Endothelial cell of umbilical vein (primary cell): ENCODE data around the gene PRDM16. TPM values are rescaled to one million over a fixed set of nuclear protein-coding genes. Genes with fewer than 3 reads are reported as not detected.

Experiments
- BruUV-seq: library from RNA; stranded (reverse); fragments of 400-500 nt; replicated peaks from 2 replicates; lab custom pipeline; 2021; lab: Mats Ljungman, UMichigan
- CTCF ChIA-PET: fragments of 300-600, 350-600 bp; sonication (Branson Sonifier 250); formaldehyde crosslinking; loops from one replicate; lab custom pipeline; 2021; ENCODE audit warnings: antibody characterized with exemption, inconsistent platforms; lab: Charles Lee
- POLR2A ChIA-PET: fragments of 300-600, 350-600 bp; sonication (Branson Sonifier 250); formaldehyde crosslinking; loops from one replicate; lab custom pipeline; 2021; ENCODE audit warnings: antibody characterized with exemption, inconsistent platforms; lab: Charles Lee
- DNase-seq: peaks from one replicate; pipeline ENCODE4 v3.0.0-alpha.2; 2011; ENCODE audit warnings: low read depth, low spot score
- FAIRE-seq: peaks from 2 replicates; lab custom pipeline; 2011; peaks lifted over from hg19 to GRCh38; lab: Jason Lieb, UNC
- H2AFZ ChIP-seq: 2 replicates; pipeline ENCODE4 v1.6.0; 2012; ENCODE audit warnings: low read depth, low read length, control low read depth, inconsistent platforms
- H3K27ac ChIP-seq: 2 replicates; pipeline ENCODE4 v1.5.1; 2011; ENCODE audit warnings: low read depth, mild to moderate bottlenecking, control low read depth, low read length, moderate library complexity; ENCODE audit not compliant: insufficient read depth
- H3K27me3 ChIP-seq, 2 experiments: 2 replicates each; pipeline versions ENCODE4 v1.6.0 to v1.6.1; 2011; ENCODE audit warnings: low read length in 2 of 2, mixed read lengths in 1 of 2; ENCODE audit not compliant: control insufficient read depth in 2 of 2, insufficient read depth in 2 of 2
- H3K36me3 ChIP-seq, 2 experiments: 2 replicates in 1 of 2; 3 replicates in 1 of 2; pipeline ENCODE4 v1.5.1; 2011; ENCODE audit warnings: low read length in 2 of 2, mild to moderate bottlenecking in 1 of 2, moderate library complexity in 1 of 2; ENCODE audit not compliant: control insufficient read depth in 2 of 2, insufficient read depth in 2 of 2; ENCODE audit errors: extremely low read depth in 1 of 2
- H3K4me1 ChIP-seq: 3 replicates; pipeline ENCODE4 v1.5.1; 2011; ENCODE audit warnings: mild to moderate bottlenecking, low read length; ENCODE audit not compliant: control insufficient read depth, insufficient read depth; ENCODE audit errors: extremely low read depth
- H3K4me2 ChIP-seq: 2 replicates; pipeline ENCODE4 v1.6.1; 2011; ENCODE audit warnings: low read length, control low read depth, mixed read lengths; ENCODE audit not compliant: insufficient read depth
- H3K4me3 ChIP-seq, 3 experiments: fragments of 200-600 bp in 1 of 3; sonication (generic), shearing (Covaris generic) in 1 of 3; replicated peaks in 1 of 3; 2 replicates each; pipeline ENCODE4 v1.5.1; 2011 to 2016; ENCODE audit warnings: control low read depth in 3 of 3, low read length in 3 of 3, mild to moderate bottlenecking in 2 of 3, inconsistent platforms in 1 of 3, low read depth in 1 of 3, moderate library complexity in 1 of 3; ENCODE audit not compliant: insufficient read depth in 1 of 3
- H3K79me2 ChIP-seq: 2 replicates; pipeline ENCODE4 v1.6.0; 2012; ENCODE audit warnings: low read length, inconsistent platforms; ENCODE audit not compliant: control insufficient read depth, insufficient read depth
- H3K9ac ChIP-seq: replicated peaks from 2 replicates; pipeline ENCODE3; 2011; ENCODE audit warnings: low read length, control low read depth; ENCODE audit not compliant: insufficient read depth; ENCODE audit errors: extremely low read depth
- H3K9me1 ChIP-seq: replicated peaks from 3 replicates; pipeline ENCODE4 v1.6.0; 2011; ENCODE audit warnings: mild to moderate bottlenecking, low read length; ENCODE audit not compliant: control insufficient read depth, insufficient read depth; ENCODE audit errors: extremely low read depth
- H3K9me3 ChIP-seq: replicated peaks from 2 replicates; pipeline ENCODE4 v1.5.1; 2012; ENCODE audit warnings: low read length, inconsistent platforms; ENCODE audit not compliant: control insufficient read depth, insufficient read depth
- H4K20me1 ChIP-seq: replicated peaks from 2 replicates; pipeline ENCODE3; 2011; ENCODE audit warnings: mild to moderate bottlenecking, low read length; ENCODE audit not compliant: control insufficient read depth, insufficient read depth; ENCODE audit errors: extremely low read depth
- EZH2 ChIP-seq: IDR thresholded peaks from 2 replicates; pipeline ENCODE4 v1.6.1; 2012; ENCODE audit warnings: borderline replicate concordance, low read depth, mild to moderate bottlenecking, moderate library complexity, low read length, inconsistent platforms; ENCODE audit not compliant: severe bottlenecking
- FOS ChIP-seq: IDR thresholded peaks from 2 replicates; pipeline ENCODE4 v1.6.1; 2011; ENCODE audit warnings: mild to moderate bottlenecking, low read length, moderate library complexity, borderline replicate concordance; ENCODE audit not compliant: insufficient read depth
- GATA2 ChIP-seq: IDR thresholded peaks from 2 replicates; pipeline ENCODE4 v1.7.0; 2011; ENCODE audit warnings: low read depth, mild to moderate bottlenecking, moderate library complexity, mixed read lengths, low read length; ENCODE audit not compliant: insufficient read length, insufficient read depth
- JUN ChIP-seq: IDR thresholded peaks from 2 replicates; pipeline ENCODE4 v1.6.1; 2011; ENCODE audit warnings: borderline replicate concordance, low read depth; ENCODE audit not compliant: insufficient read length, insufficient read depth
- MYC ChIP-seq: IDR thresholded peaks from one replicate; pipeline ENCODE4 v1.6.1; 2011; ENCODE audit warnings: mild to moderate bottlenecking, low read depth, low read length
- POLR2A ChIP-seq: IDR thresholded peaks from 2 replicates; pipeline ENCODE4 v1.6.1; 2012; ENCODE audit warnings: low read depth, mild to moderate bottlenecking, control low read depth, low read length
- POLR2AphosphoS5 ChIP-seq: IDR thresholded peaks from 2 replicates; pipeline ENCODE4 v1.6.1; 2012; ENCODE audit warnings: low read depth, mild to moderate bottlenecking, control low read depth, low read length, moderate library complexity; ENCODE audit not compliant: insufficient read depth
- dilution Hi-C: fragments of 300-500 bp; cut with MboI; formaldehyde crosslinking; loops from one replicate; pipeline ENCODE4 v1.15.0; 2019; ENCODE audit warnings: low sequenced_read_pairs; ENCODE audit not compliant: extremely low pct_ligation_motif_present
- intact Hi-C: fragments of 100-400 bp; cut with micrococcal nuclease; formaldehyde crosslinking; loops from one replicate; pipeline ENCODE4 v1.10.0; 2022
- polyA plus RNA-seq, 4 experiments: library from polyadenylated mRNA; depleted of rRNA in 3 of 4; stranded (reverse) in 3 of 4; unstranded in 1 of 4; fragments of >200 nt; gene quantifications; 2 replicates each; pipeline versions ENCODE4 v1.2.1 to v1.2.3, GENCODE V29; 2011 to 2012; ENCODE audit warnings: missing spikeins in 1 of 4
- total RNA-seq: library from RNA; stranded (reverse); gene quantifications from 2 replicates; pipeline ENCODE4 v1.2.3, GENCODE V29; 2021
- TF ChIP-seq, protein P1 (sequence below), 2 donors: IDR thresholded peaks; 1 replicate in 1 of 2; 2 replicates in 1 of 2; pipeline ENCODE4 v1.5.1; 2011; ENCODE audit warnings: low read length in 2 of 2, mild to moderate bottlenecking in 2 of 2, moderate library complexity in 2 of 2, control low read depth in 1 of 2, inconsistent platforms in 1 of 2, low read depth in 1 of 2; ENCODE audit not compliant: insufficient read depth in 1 of 2; ENCODE audit errors: extremely low read depth in 1 of 2
- TF ChIP-seq, protein P2 (sequence below): IDR thresholded peaks from 2 replicates; pipeline ENCODE4 v1.6.1; 2011; ENCODE audit not compliant: insufficient read depth, insufficient read length

Gene PRDM16
- total and polyA plus RNA-seq, 2 donors (not counting 3 experiments of a cell fraction or from before 2014, with no cell fraction given) = not detected

DNA sequence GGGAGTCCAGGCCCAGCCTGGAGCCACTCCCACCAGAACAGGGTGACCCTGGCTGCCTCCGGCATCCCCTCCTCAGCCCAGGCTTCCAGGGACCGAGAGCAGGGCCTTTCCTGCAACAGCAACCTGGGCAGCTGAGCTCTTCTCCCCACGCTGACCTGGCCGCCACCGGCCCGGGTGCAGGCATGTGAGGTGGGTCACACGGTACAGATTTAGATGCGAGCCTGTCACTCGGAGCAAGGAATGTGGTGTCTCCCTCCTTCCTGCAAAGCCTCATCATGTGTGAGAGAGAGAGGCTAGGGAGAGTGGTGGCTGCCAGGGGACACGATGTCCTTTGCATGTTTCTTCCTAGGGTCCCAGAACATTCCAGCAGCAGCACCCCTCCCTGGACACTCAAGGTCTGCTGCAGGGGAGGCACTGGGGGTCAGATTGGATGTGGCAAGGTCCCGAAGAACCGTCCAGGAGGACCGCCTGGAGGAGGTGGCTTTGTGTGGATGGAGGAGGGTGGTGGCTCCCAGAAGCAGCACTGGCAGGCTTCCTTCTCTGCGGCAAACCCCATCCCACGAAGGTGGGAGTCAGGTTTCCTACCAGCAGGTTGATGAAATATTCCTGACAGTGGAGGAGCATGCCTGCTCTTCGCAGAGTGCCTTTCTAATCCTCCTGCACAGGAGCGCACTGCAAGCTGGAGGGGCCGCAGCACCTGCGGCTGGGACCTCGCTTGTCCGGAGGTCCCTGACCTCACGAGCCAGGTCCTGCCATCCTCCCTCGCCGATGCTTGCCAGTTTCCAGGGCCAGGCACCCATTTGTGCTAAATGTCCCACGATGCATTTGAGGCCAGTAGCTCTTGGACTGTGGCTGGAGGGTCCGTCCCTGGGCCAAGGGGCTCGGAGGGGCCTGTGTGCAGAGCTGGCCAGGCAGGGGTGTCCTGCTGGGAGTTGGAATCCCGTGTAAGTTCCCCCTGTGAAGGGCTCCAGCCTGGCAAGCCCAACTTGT lies 68.4 kb downstream of the PRDM16 start:
- H3K4me3 ChIP-seq = no peak overlapping the region
- ChIA-PET CTCF (no interaction called here), POLR2A (no interaction called here)
- H3K9me3 ChIP-seq = no peaks in the 10 kb centered on the region
- no peaks in the 10 kb centered on the region for H4K20me1 ChIP-seq
- dilution Hi-C loops (no loop called here), intact Hi-C loops (no loop called here)
- TF ChIP-seq POLR2AphosphoS5 (no peak), FOS (no peak), MYC (no peak), GATA2 (no peak), JUN (no peak)
- DNase-seq = no peak
- H3K9me1 ChIP-seq = no peaks in the 10 kb centered on the region
- H2AFZ ChIP-seq = no peak overlapping the region
- BruUV-seq = no TSS peak
- no peak overlapping the region for H3K27ac ChIP-seq
- no peak overlapping the region for H3K9ac ChIP-seq
- H3K36me3 ChIP-seq = no peaks in the 10 kb centered on the region
- H3K4me1 ChIP-seq = no peaks in the 10 kb centered on the region
- no peaks in the 10 kb centered on the region for H3K79me2 ChIP-seq
- no peak overlapping the region for H3K4me2 ChIP-seq
- FAIRE-seq = no peak
- H3K27me3 ChIP-seq = no peaks in the 10 kb centered on the region

DNA sequence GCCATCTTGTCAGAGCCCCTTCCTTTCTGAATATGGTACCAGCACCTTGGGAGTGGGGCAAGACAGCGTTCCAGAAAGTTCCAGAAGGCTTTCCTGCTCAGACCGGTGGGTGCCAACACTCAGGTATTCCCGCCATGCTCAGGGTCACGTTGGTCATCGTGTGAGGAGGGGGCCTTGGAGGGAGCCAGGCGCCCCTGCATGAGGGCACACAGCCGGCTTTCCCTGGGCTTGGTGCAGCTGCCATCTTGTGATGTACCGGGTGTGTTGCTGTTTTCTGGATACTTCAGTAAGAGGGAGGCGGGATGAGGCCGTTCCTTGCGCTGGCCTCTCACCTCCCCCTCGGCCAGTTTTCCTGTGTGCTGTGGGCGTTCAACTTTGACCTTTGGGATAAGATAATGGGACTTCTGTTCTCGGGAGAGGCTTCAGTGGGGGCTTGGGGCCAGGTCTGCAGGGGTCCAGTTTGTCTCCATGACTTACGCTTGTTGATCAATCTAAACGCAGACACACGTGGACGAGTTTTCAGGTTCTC lies 69.7 kb downstream of the PRDM16 start:
- Histone ChIP-seq H3K4me1 (no peaks in the 10 kb centered on the region), H3K4me3 (no peak overlapping the region), H2AFZ (no peak overlapping the region), H4K20me1 (no peaks in the 10 kb centered on the region), H3K36me3 (no peaks in the 10 kb centered on the region), H3K9ac (no peak overlapping the region), H3K4me2 (no peak overlapping the region), H3K27ac (no peak overlapping the region), H3K79me2 (no peaks in the 10 kb centered on the region), H3K9me1 (no peaks in the 10 kb centered on the region), H3K27me3 (no peaks in the 10 kb centered on the region), H3K9me3 (no peaks in the 10 kb centered on the region)
- DNase-seq (no peak), FAIRE-seq (no peak)
- intact Hi-C loops (no loop called here), dilution Hi-C loops (no loop called here)
- CTCF ChIA-PET = no interaction called here
- no peak for TF ChIP-seq POLR2A
- TF ChIP-seq, protein P1, sequence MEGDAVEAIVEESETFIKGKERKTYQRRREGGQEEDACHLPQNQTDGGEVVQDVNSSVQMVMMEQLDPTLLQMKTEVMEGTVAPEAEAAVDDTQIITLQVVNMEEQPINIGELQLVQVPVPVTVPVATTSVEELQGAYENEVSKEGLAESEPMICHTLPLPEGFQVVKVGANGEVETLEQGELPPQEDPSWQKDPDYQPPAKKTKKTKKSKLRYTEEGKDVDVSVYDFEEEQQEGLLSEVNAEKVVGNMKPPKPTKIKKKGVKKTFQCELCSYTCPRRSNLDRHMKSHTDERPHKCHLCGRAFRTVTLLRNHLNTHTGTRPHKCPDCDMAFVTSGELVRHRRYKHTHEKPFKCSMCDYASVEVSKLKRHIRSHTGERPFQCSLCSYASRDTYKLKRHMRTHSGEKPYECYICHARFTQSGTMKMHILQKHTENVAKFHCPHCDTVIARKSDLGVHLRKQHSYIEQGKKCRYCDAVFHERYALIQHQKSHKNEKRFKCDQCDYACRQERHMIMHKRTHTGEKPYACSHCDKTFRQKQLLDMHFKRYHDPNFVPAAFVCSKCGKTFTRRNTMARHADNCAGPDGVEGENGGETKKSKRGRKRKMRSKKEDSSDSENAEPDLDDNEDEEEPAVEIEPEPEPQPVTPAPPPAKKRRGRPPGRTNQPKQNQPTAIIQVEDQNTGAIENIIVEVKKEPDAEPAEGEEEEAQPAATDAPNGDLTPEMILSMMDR (IDR thresholded peaks at IDR 0.05; ENCODE audit: extremely low read depth in 1 of 2, insufficient read depth in 1 of 2, low read depth in 1 of 2, low read length in 2 of 2) = no peak
- no peak for TF ChIP-seq FOS
- TF ChIP-seq POLR2AphosphoS5 = no peak
- no peak for TF ChIP-seq GATA2
- TF ChIP-seq, protein P2, sequence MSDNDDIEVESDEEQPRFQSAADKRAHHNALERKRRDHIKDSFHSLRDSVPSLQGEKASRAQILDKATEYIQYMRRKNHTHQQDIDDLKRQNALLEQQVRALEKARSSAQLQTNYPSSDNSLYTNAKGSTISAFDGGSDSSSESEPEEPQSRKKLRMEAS = no peak
- TF ChIP-seq EZH2 = no peak
- no peak for TF ChIP-seq MYC
- no peak for TF ChIP-seq JUN
- POLR2A ChIA-PET = no interaction called here
- no TSS peak for BruUV-seq
